ENCODE results near the gene PIEZO2.

GRCh38 chr18:10858477-10858876, 290.9 kb downstream of the PIEZO2 start:
- no peak for TF ChIP-seq POLR2AphosphoS5 (IDR thresholded peaks at IDR 0.05; ENCODE audit: low read depth, low read length)
- no peak for TF ChIP-seq POLR2A (IDR thresholded peaks at IDR 0.05; ENCODE audit: low read depth, low read length)
- TF ChIP-seq TAF1 (IDR thresholded peaks at IDR 0.05; ENCODE audit: borderline replicate concordance, low read depth, low read length): no peak

Data from GM12892 (cell line).